Vein endothelial cell (primary cell): ENCODE data around the gene TBC1D4. TPM values are rescaled to one million over a fixed set of nuclear protein-coding genes. Genes with fewer than 3 reads are reported as not detected.

ENCODE experiments used
- total RNA-seq: library from RNA; depleted of rRNA; stranded (reverse); fragments of >200 nt; gene quantifications from 2 replicates; pipeline ENCODE4 v1.2.3, GENCODE V29; 2012

TBC1D4 gene, protein sequence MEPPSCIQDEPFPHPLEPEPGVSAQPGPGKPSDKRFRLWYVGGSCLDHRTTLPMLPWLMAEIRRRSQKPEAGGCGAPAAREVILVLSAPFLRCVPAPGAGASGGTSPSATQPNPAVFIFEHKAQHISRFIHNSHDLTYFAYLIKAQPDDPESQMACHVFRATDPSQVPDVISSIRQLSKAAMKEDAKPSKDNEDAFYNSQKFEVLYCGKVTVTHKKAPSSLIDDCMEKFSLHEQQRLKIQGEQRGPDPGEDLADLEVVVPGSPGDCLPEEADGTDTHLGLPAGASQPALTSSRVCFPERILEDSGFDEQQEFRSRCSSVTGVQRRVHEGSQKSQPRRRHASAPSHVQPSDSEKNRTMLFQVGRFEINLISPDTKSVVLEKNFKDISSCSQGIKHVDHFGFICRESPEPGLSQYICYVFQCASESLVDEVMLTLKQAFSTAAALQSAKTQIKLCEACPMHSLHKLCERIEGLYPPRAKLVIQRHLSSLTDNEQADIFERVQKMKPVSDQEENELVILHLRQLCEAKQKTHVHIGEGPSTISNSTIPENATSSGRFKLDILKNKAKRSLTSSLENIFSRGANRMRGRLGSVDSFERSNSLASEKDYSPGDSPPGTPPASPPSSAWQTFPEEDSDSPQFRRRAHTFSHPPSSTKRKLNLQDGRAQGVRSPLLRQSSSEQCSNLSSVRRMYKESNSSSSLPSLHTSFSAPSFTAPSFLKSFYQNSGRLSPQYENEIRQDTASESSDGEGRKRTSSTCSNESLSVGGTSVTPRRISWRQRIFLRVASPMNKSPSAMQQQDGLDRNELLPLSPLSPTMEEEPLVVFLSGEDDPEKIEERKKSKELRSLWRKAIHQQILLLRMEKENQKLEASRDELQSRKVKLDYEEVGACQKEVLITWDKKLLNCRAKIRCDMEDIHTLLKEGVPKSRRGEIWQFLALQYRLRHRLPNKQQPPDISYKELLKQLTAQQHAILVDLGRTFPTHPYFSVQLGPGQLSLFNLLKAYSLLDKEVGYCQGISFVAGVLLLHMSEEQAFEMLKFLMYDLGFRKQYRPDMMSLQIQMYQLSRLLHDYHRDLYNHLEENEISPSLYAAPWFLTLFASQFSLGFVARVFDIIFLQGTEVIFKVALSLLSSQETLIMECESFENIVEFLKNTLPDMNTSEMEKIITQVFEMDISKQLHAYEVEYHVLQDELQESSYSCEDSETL (N-terminal part only)
- total RNA-seq = 57.8 and 62.1 TPM in 2 replicates

DNA sequence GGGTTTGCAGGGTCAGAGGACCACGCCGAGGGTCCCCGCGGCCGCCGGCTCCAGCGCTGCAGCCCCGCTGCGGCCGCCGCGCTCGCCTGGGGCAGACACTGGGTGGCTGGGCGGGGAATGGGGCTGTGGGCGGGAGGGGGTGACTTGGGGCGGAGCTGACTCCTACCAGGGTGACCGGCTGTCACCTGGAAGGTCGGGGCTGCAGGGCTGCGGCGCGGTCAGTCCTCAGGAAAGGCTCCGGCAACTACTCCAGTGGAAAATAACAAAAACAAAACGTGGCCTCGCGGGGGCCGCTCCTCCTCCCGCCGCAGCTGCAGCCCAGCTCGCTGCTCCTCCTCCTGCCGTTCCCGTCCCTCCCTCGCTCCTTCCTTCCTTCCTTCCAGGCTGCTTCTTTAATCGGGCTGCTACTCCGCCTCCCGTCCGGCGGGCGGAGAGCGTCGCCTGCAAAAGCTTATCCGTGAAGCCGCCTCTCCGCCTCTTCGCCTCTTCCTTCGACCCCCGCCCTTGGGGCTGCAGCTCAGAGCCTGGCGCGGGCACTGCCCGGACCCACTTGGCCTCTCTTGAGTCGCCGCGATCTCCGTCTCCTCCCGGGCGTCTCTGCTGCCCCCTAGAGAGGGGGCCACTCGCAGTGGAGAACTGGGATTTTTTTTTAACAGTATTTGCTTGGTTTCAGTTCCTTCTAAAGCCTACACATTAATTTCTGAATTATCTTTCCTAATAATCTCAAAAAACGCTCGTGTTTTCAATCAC, at the start of gene TBC1D4:
TBC1D4 (minus strand) TSS at position 100 of the 750 bp plus-strand sequence. CDS start 402 bp downstream, outside the sequence.

Other genes starting within 250 kb of the TBC1D4 start
- 25.4 and 28.1 TPM in 2 replicates for gene COMMD6, start 55.7 kb upstream of the TBC1D4 start, total RNA-seq
- gene UCHL3, start 67.6 kb upstream of the TBC1D4 start, total RNA-seq = 39.5 and 59.2 TPM in 2 replicates
- 23.0 and 33.6 TPM in 2 replicates for gene LMO7, start 154.2 kb upstream of the TBC1D4 start, total RNA-seq